Endothelial cell of umbilical vein (primary cell): ENCODE results near the gene NCOA7. TPM values are rescaled to one million over a fixed set of nuclear protein-coding genes. Genes with fewer than 3 reads are reported as not detected.

Experiments used
- BruUV-seq: library from RNA; stranded (reverse); fragments of 400-500 nt; replicated peaks from 2 replicates; lab custom pipeline; 2021; lab: Mats Ljungman, UMichigan
- CTCF ChIA-PET: fragments of 300-600, 350-600 bp; sonication (Branson Sonifier 250); formaldehyde crosslinking; loops from one replicate; lab custom pipeline; 2021; ENCODE audit warnings: antibody characterized with exemption, inconsistent platforms; lab: Charles Lee
- POLR2A ChIA-PET: fragments of 300-600, 350-600 bp; sonication (Branson Sonifier 250); formaldehyde crosslinking; loops from one replicate; lab custom pipeline; 2021; ENCODE audit warnings: antibody characterized with exemption, inconsistent platforms; lab: Charles Lee
- DNase-seq: peaks from one replicate; pipeline ENCODE4 v3.0.0-alpha.2; 2011; ENCODE audit warnings: low read depth, low spot score
- FAIRE-seq: peaks from 2 replicates; lab custom pipeline; 2011; peaks lifted over from hg19 to GRCh38; lab: Jason Lieb, UNC
- H2AFZ ChIP-seq: 2 replicates; pipeline ENCODE4 v1.6.0; 2012; ENCODE audit warnings: low read depth, low read length, control low read depth, inconsistent platforms
- H3K27ac ChIP-seq: 2 replicates; pipeline ENCODE4 v1.5.1; 2011; ENCODE audit warnings: low read depth, mild to moderate bottlenecking, control low read depth, low read length, moderate library complexity; ENCODE audit not compliant: insufficient read depth
- H3K27me3 ChIP-seq, 2 experiments: 2 replicates each; pipeline versions ENCODE4 v1.6.0 to v1.6.1; 2011; ENCODE audit warnings: low read length in 2 of 2, mixed read lengths in 1 of 2; ENCODE audit not compliant: control insufficient read depth in 2 of 2, insufficient read depth in 2 of 2
- H3K36me3 ChIP-seq, 2 experiments: 2 replicates in 1 of 2; 3 replicates in 1 of 2; pipeline ENCODE4 v1.5.1; 2011; ENCODE audit warnings: low read length in 2 of 2, mild to moderate bottlenecking in 1 of 2, moderate library complexity in 1 of 2; ENCODE audit not compliant: control insufficient read depth in 2 of 2, insufficient read depth in 2 of 2; ENCODE audit errors: extremely low read depth in 1 of 2
- H3K4me1 ChIP-seq: 3 replicates; pipeline ENCODE4 v1.5.1; 2011; ENCODE audit warnings: mild to moderate bottlenecking, low read length; ENCODE audit not compliant: control insufficient read depth, insufficient read depth; ENCODE audit errors: extremely low read depth
- H3K4me2 ChIP-seq: 2 replicates; pipeline ENCODE4 v1.6.1; 2011; ENCODE audit warnings: low read length, control low read depth, mixed read lengths; ENCODE audit not compliant: insufficient read depth
- H3K4me3 ChIP-seq, 3 experiments: fragments of 200-600 bp in 1 of 3; sonication (generic), shearing (Covaris generic) in 1 of 3; replicated peaks in 1 of 3; 2 replicates each; pipeline ENCODE4 v1.5.1; 2011 to 2016; ENCODE audit warnings: control low read depth in 3 of 3, low read length in 3 of 3, mild to moderate bottlenecking in 2 of 3, inconsistent platforms in 1 of 3, low read depth in 1 of 3, moderate library complexity in 1 of 3; ENCODE audit not compliant: insufficient read depth in 1 of 3
- H3K79me2 ChIP-seq: 2 replicates; pipeline ENCODE4 v1.6.0; 2012; ENCODE audit warnings: low read length, inconsistent platforms; ENCODE audit not compliant: control insufficient read depth, insufficient read depth
- H3K9ac ChIP-seq: replicated peaks from 2 replicates; pipeline ENCODE3; 2011; ENCODE audit warnings: low read length, control low read depth; ENCODE audit not compliant: insufficient read depth; ENCODE audit errors: extremely low read depth
- H3K9me1 ChIP-seq: replicated peaks from 3 replicates; pipeline ENCODE4 v1.6.0; 2011; ENCODE audit warnings: mild to moderate bottlenecking, low read length; ENCODE audit not compliant: control insufficient read depth, insufficient read depth; ENCODE audit errors: extremely low read depth
- H3K9me3 ChIP-seq: replicated peaks from 2 replicates; pipeline ENCODE4 v1.5.1; 2012; ENCODE audit warnings: low read length, inconsistent platforms; ENCODE audit not compliant: control insufficient read depth, insufficient read depth
- H4K20me1 ChIP-seq: replicated peaks from 2 replicates; pipeline ENCODE3; 2011; ENCODE audit warnings: mild to moderate bottlenecking, low read length; ENCODE audit not compliant: control insufficient read depth, insufficient read depth; ENCODE audit errors: extremely low read depth
- EZH2 ChIP-seq: IDR thresholded peaks from 2 replicates; pipeline ENCODE4 v1.6.1; 2012; ENCODE audit warnings: borderline replicate concordance, low read depth, mild to moderate bottlenecking, moderate library complexity, low read length, inconsistent platforms; ENCODE audit not compliant: severe bottlenecking
- FOS ChIP-seq: IDR thresholded peaks from 2 replicates; pipeline ENCODE4 v1.6.1; 2011; ENCODE audit warnings: mild to moderate bottlenecking, low read length, moderate library complexity, borderline replicate concordance; ENCODE audit not compliant: insufficient read depth
- GATA2 ChIP-seq: IDR thresholded peaks from 2 replicates; pipeline ENCODE4 v1.7.0; 2011; ENCODE audit warnings: low read depth, mild to moderate bottlenecking, moderate library complexity, mixed read lengths, low read length; ENCODE audit not compliant: insufficient read length, insufficient read depth
- JUN ChIP-seq: IDR thresholded peaks from 2 replicates; pipeline ENCODE4 v1.6.1; 2011; ENCODE audit warnings: borderline replicate concordance, low read depth; ENCODE audit not compliant: insufficient read length, insufficient read depth
- MYC ChIP-seq: IDR thresholded peaks from one replicate; pipeline ENCODE4 v1.6.1; 2011; ENCODE audit warnings: mild to moderate bottlenecking, low read depth, low read length
- POLR2A ChIP-seq: IDR thresholded peaks from 2 replicates; pipeline ENCODE4 v1.6.1; 2012; ENCODE audit warnings: low read depth, mild to moderate bottlenecking, control low read depth, low read length
- POLR2AphosphoS5 ChIP-seq: IDR thresholded peaks from 2 replicates; pipeline ENCODE4 v1.6.1; 2012; ENCODE audit warnings: low read depth, mild to moderate bottlenecking, control low read depth, low read length, moderate library complexity; ENCODE audit not compliant: insufficient read depth
- dilution Hi-C: fragments of 300-500 bp; cut with MboI; formaldehyde crosslinking; loops from one replicate; pipeline ENCODE4 v1.15.0; 2019; ENCODE audit warnings: low sequenced_read_pairs; ENCODE audit not compliant: extremely low pct_ligation_motif_present
- intact Hi-C: fragments of 100-400 bp; cut with micrococcal nuclease; formaldehyde crosslinking; loops from one replicate; pipeline ENCODE4 v1.10.0; 2022
- polyA plus RNA-seq, 4 experiments: library from polyadenylated mRNA; depleted of rRNA in 3 of 4; stranded (reverse) in 3 of 4; unstranded in 1 of 4; fragments of >200 nt; gene quantifications; 2 replicates each; pipeline versions ENCODE4 v1.2.1 to v1.2.3, GENCODE V29; 2011 to 2012; ENCODE audit warnings: missing spikeins in 1 of 4
- total RNA-seq: library from RNA; stranded (reverse); gene quantifications from 2 replicates; pipeline ENCODE4 v1.2.3, GENCODE V29; 2021
- TF ChIP-seq, protein P1 (sequence below): IDR thresholded peaks from 2 replicates; pipeline ENCODE4 v1.6.1; 2011; ENCODE audit not compliant: insufficient read depth, insufficient read length
- TF ChIP-seq, protein P2 (sequence below), 2 donors: IDR thresholded peaks; 1 replicate in 1 of 2; 2 replicates in 1 of 2; pipeline ENCODE4 v1.5.1; 2011; ENCODE audit warnings: low read length in 2 of 2, mild to moderate bottlenecking in 2 of 2, moderate library complexity in 2 of 2, control low read depth in 1 of 2, inconsistent platforms in 1 of 2, low read depth in 1 of 2; ENCODE audit not compliant: insufficient read depth in 1 of 2; ENCODE audit errors: extremely low read depth in 1 of 2

Gene NCOA7
- total and polyA plus RNA-seq, 2 donors (not counting 3 experiments of a cell fraction or from before 2014, with no cell fraction given) = 27.7 to 71.2 TPM

DNA sequence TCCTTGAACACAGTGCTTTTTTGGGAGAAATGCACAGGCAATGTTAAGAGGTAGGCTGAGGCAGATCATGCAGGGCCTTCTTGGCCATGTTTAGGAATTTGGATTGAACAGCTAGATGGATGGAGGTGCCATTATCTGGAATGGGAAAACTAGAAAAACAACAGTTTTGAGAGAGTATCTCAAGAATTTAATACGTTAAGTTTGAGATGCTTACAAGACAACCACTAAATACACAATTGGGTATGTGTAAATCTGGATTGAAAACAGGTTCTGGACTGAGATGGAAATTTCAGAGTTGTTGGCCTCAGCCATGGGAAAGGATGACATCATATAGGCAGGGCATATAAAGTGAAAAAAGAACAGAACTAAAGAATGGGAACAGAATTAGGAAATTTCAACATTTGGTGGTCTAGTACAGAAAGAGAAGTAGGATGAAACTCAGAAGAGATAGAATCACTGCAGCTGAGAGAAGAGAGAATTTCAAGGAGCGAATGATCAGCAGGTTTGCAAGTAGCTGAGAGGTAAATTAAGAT is 37.1 kb downstream of the NCOA7 start:
- BruUV-seq = no TSS peak
- Histone ChIP-seq H3K9me3 (no peaks in the 10 kb centered on the region), H3K27ac (no peak overlapping the region), H3K4me2 (no peak overlapping the region), H3K36me3 (peaks cover 0 to 5% of the 10 kb centered on the region in 2 experiments), H3K27me3 (no peaks in the 10 kb centered on the region), H2AFZ (no peak overlapping the region), H3K4me3 (no peak overlapping the region), H3K4me1 (peaks cover 8% of the 10 kb centered on the region), H3K9ac (no peak overlapping the region), H3K79me2 (peaks cover 12% of the 10 kb centered on the region), H4K20me1 (no peaks in the 10 kb centered on the region), H3K9me1 (no peaks in the 10 kb centered on the region)
- DNase-seq (no peak), FAIRE-seq (no peak)
- TF ChIP-seq, protein P1, sequence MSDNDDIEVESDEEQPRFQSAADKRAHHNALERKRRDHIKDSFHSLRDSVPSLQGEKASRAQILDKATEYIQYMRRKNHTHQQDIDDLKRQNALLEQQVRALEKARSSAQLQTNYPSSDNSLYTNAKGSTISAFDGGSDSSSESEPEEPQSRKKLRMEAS = no peak
- no peak for TF ChIP-seq POLR2A
- no peak for TF ChIP-seq POLR2AphosphoS5
- no peak for TF ChIP-seq FOS
- TF ChIP-seq GATA2 = no peak
- TF ChIP-seq EZH2 = no peak
- no peak for TF ChIP-seq JUN
- no peak for TF ChIP-seq MYC
- TF ChIP-seq, protein P2, sequence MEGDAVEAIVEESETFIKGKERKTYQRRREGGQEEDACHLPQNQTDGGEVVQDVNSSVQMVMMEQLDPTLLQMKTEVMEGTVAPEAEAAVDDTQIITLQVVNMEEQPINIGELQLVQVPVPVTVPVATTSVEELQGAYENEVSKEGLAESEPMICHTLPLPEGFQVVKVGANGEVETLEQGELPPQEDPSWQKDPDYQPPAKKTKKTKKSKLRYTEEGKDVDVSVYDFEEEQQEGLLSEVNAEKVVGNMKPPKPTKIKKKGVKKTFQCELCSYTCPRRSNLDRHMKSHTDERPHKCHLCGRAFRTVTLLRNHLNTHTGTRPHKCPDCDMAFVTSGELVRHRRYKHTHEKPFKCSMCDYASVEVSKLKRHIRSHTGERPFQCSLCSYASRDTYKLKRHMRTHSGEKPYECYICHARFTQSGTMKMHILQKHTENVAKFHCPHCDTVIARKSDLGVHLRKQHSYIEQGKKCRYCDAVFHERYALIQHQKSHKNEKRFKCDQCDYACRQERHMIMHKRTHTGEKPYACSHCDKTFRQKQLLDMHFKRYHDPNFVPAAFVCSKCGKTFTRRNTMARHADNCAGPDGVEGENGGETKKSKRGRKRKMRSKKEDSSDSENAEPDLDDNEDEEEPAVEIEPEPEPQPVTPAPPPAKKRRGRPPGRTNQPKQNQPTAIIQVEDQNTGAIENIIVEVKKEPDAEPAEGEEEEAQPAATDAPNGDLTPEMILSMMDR (IDR thresholded peaks at IDR 0.05; ENCODE audit: extremely low read depth in 1 of 2, insufficient read depth in 1 of 2, low read depth in 1 of 2, low read length in 2 of 2) = no peak
- ChIA-PET CTCF (interaction anchor here (1.3 kb wide), 1 partner anchor 12 kb away, joined by 3 read pairs; no protein-coding TSS in a partner anchor), POLR2A (no interaction called here)
- dilution Hi-C loops = no loop called here
- intact Hi-C loops = no loop called here
